Natural killer cell (primary cell): ENCODE data around the gene ATXN7L3. TPM values are rescaled to one million over a fixed set of nuclear protein-coding genes. Genes with fewer than 3 reads are reported as not detected.

ENCODE experiments used
- ATAC-seq, 3 donors: fragments of 150-1000 bp in 2 of 3; fragments of 200-7000 bp in 1 of 3; cut with Tn5 transposase; 1 replicate in 1 of 3; 2 replicates in 2 of 3; pipeline ENCODE4 v1.10.0; 2021; ENCODE audit warnings: mild to moderate bottlenecking in 2 of 3, moderate library complexity in 2 of 3
- DNase-seq, 2 donors: peaks; one replicate each; pipeline versions ENCODE4 v3.0.0 to v3.0.0-alpha.2; 2013 to 2021; ENCODE audit warnings: mixed read lengths in 1 of 2
- H3K27ac ChIP-seq: one replicate; pipeline ENCODE4 v1.5.1; 2013; ENCODE audit warnings: mild to moderate bottlenecking, low read length
- H3K27me3 ChIP-seq: one replicate; pipeline ENCODE4 v1.6.1; 2013; ENCODE audit warnings: low read length; ENCODE audit not compliant: control insufficient read depth, insufficient read depth
- H3K36me3 ChIP-seq: one replicate; pipeline ENCODE4 v1.6.1; 2013; ENCODE audit warnings: low read length; ENCODE audit not compliant: control insufficient read depth, insufficient read depth
- H3K4me1 ChIP-seq: one replicate; pipeline ENCODE4 v1.6.1; 2013; ENCODE audit warnings: low read length; ENCODE audit not compliant: control insufficient read depth, insufficient read depth
- H3K4me3 ChIP-seq: one replicate; pipeline ENCODE4 v1.5.1; 2013; ENCODE audit warnings: low read length
- H3K9me3 ChIP-seq: one replicate; pipeline ENCODE4 v1.6.1; 2013; ENCODE audit warnings: low read length; ENCODE audit not compliant: control insufficient read depth, insufficient read depth
- H3K27ac Mint-ChIP-seq, 2 donors: one replicate each; pipeline ENCODE4 v1.8.0; 2022; ENCODE audit warnings: mild to moderate bottlenecking in 2 of 2, mixed read lengths in 2 of 2, moderate library complexity in 1 of 2
- H3K27me3 Mint-ChIP-seq, 2 donors: one replicate each; pipeline ENCODE4 v1.8.0; 2022; ENCODE audit warnings: low read depth in 2 of 2, mixed read lengths in 2 of 2
- H3K36me3 Mint-ChIP-seq: one replicate; pipeline ENCODE4 v1.8.0; 2022; ENCODE audit warnings: mixed read lengths
- H3K4me1 Mint-ChIP-seq, 2 donors: one replicate each; pipeline ENCODE4 v1.8.0; 2022; ENCODE audit warnings: mixed read lengths in 2 of 2
- H3K4me3 Mint-ChIP-seq: one replicate; pipeline ENCODE4 v1.8.0; 2022; ENCODE audit warnings: mild to moderate bottlenecking, moderate library complexity, mixed read lengths
- H3K9me3 Mint-ChIP-seq, 2 donors: one replicate each; pipeline ENCODE4 v1.8.0; 2022; ENCODE audit warnings: mixed read lengths in 2 of 2
- CTCF ChIP-seq: fragments of 200-600 bp; IDR thresholded peaks from one replicate; pipeline ENCODE4 v1.8.0; 2022; ENCODE audit warnings: antibody characterized with exemption
- WGBS: methylation state at CpG from one replicate; pipeline ENCODE4 v1.1.7; 2013; ENCODE audit warnings: missing lambda C conversion rate; ENCODE audit not compliant: insufficient coverage; 5-methylcytosine and 5-hydroxymethylcytosine counted together
- intact Hi-C: fragments of 100-400 bp; cut with micrococcal nuclease; formaldehyde crosslinking; loops from one replicate; pipeline ENCODE4 v1.14.2; 2022
- total RNA-seq, 4 donors: library from RNA; stranded (reverse); fragments of 120-200 nt in 1 of 4; gene quantifications; one replicate each; pipeline versions ENCODE4 v1.2.3 to v1.2.4, GENCODE V29; 2013 to 2022

ATXN7L3 gene
- total RNA-seq, 3 donors from 2014 or later (not counting 1 experiment from before 2014, with no cell fraction given), result 87.6 to 112 (median 109) TPM

DNA sequence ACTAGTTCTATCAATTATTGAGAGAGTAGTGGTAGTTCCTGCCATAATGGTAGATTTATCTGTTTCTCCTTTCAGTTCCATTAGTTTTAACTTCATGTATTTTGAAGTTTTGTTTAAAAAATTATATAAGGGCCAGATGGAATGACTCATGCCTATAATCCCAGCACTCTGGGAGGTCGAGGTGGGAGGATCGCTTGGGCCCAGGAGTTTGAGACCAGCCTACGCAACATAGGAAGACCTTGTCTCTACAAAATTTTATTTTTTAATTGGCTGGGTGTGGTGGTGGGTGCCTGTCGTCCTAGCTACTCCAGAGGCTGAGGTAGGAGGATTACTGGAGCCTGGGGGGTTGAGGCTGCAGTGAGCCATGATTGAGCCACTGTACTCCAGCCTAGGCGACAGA is 33.9 kb upstream of the ATXN7L3 start:
- Histone ChIP-seq H3K27ac (no peak overlapping the region), H3K27me3 (no peaks in the 10 kb centered on the region), H3K9me3 (no peaks in the 10 kb centered on the region), H3K4me3 (no peak overlapping the region), H3K4me1 (no peaks in the 10 kb centered on the region), H3K36me3 (no peaks in the 10 kb centered on the region)
- Mint-ChIP-seq H3K4me1 (peaks cover 0 to 7% of the 10 kb centered on the region in 2 donors), H3K4me3 (no peak overlapping the region), H3K9me3 (no peaks in the 10 kb centered on the region), H3K36me3 (no peaks in the 10 kb centered on the region), H3K27me3 (no peaks in the 10 kb centered on the region), H3K27ac (no peak overlapping the region)
- WGBS, result 86% methylated on average over 4 of the region's 5 CpGs
- no peak for TF ChIP-seq CTCF
- DNase-seq, result no peak
- intact Hi-C loops, result no loop called here
- ATAC-seq, result no peak

DNA sequence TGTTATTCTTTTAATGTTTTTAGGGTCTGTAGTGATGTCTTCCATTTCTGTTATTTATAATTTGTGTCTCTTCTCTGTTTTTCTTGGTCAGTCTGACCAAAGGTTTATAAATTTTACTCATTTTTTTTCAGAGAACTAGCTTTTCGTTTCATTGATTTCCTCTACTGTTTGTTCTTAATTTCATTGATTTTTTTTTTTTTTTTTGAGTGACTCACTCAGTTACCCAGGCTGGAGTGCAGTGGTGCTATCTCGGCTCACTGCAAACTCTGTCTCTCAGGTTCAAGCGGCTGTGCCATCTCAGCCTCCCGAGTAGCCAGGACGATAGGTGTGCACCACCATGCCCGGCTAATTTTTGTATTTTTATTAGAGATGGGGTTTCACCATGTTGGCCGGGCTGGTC is 32.4 kb upstream of the ATXN7L3 start:
- peaks cover 0 to 7% of the 10 kb centered on the region in 2 donors for H3K4me1 Mint-ChIP-seq
- no peak for DNase-seq
- H3K4me3 Mint-ChIP-seq, result no peak overlapping the region
- no peaks in the 10 kb centered on the region for H3K36me3 ChIP-seq
- intact Hi-C loops, result no loop called here
- H3K27me3 Mint-ChIP-seq, result no peaks in the 10 kb centered on the region
- no peaks in the 10 kb centered on the region for H3K9me3 Mint-ChIP-seq
- H3K4me1 ChIP-seq, result no peaks in the 10 kb centered on the region
- no peak overlapping the region for H3K27ac Mint-ChIP-seq
- H3K9me3 ChIP-seq, result no peaks in the 10 kb centered on the region
- H3K27ac ChIP-seq, result no peak overlapping the region
- ATAC-seq, result no peak
- H3K4me3 ChIP-seq, result no peak overlapping the region
- no peak for TF ChIP-seq CTCF
- no peaks in the 10 kb centered on the region for H3K27me3 ChIP-seq
- 96% methylated on average over 7 of the region's 7 CpGs for WGBS
- no peaks in the 10 kb centered on the region for H3K36me3 Mint-ChIP-seq

DNA sequence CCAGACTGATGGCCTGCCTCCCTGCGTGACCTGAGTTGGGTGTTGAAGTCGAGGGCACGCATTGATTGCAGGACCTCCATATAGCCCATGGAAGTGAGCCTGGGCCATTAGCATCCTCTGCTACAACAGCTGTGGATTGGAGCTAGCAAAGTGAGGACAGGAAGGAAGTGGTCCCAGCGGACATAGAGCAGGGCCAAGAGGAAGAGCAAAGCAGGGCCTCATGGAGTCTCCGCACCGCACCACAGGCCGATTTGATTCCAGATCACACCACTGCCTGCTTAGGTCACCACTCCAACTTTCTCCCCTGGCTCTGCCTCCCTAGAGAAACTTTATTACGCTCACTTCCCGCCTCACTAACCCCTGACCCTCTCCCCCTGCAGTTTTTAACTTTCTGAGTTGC is 30.5 kb upstream of the ATXN7L3 start:
- no peak overlapping the region for H3K27ac Mint-ChIP-seq
- no peaks in the 10 kb centered on the region for H3K27me3 ChIP-seq
- 92% methylated on average over 9 of the region's 9 CpGs for WGBS

More for the DNA sequence above, 30.5 kb upstream of the ATXN7L3 start:
- Mint-ChIP-seq H3K4me1 (peaks cover 0 to 5% of the 10 kb centered on the region in 2 donors), H3K36me3 (no peaks in the 10 kb centered on the region), H3K27me3 (no peaks in the 10 kb centered on the region), H3K4me3 (no peak overlapping the region), H3K9me3 (no peaks in the 10 kb centered on the region)
- intact Hi-C loops, result no loop called here
- Histone ChIP-seq H3K27ac (no peak overlapping the region), H3K9me3 (no peaks in the 10 kb centered on the region), H3K4me1 (no peaks in the 10 kb centered on the region), H3K36me3 (no peaks in the 10 kb centered on the region), H3K4me3 (no peak overlapping the region)
- ATAC-seq, result no peak
- DNase-seq, result peak in 1 of 2 donors; percentile 1
- TF ChIP-seq CTCF, result no peak
